22Rv1 (cell line): Measurements from ENCODE around the gene ITGB2.

Experiments used
- H3K27ac ChIP-seq: fragments of 450-650 bp; 2 replicates; pipeline ENCODE4 v1.5.1; 2017
- CTCF ChIP-seq: fragments of 450-650 bp; IDR thresholded peaks from 2 replicates; pipeline ENCODE4 v1.5.1; 2017; ENCODE audit warnings: mild to moderate bottlenecking
- ZFX ChIP-seq: fragments of 450-650 bp; IDR thresholded peaks from 2 replicates; pipeline ENCODE4 v1.6.1; 2017; ENCODE audit warnings: antibody characterized with exemption, borderline replicate concordance

ITGB2 gene

DNA sequence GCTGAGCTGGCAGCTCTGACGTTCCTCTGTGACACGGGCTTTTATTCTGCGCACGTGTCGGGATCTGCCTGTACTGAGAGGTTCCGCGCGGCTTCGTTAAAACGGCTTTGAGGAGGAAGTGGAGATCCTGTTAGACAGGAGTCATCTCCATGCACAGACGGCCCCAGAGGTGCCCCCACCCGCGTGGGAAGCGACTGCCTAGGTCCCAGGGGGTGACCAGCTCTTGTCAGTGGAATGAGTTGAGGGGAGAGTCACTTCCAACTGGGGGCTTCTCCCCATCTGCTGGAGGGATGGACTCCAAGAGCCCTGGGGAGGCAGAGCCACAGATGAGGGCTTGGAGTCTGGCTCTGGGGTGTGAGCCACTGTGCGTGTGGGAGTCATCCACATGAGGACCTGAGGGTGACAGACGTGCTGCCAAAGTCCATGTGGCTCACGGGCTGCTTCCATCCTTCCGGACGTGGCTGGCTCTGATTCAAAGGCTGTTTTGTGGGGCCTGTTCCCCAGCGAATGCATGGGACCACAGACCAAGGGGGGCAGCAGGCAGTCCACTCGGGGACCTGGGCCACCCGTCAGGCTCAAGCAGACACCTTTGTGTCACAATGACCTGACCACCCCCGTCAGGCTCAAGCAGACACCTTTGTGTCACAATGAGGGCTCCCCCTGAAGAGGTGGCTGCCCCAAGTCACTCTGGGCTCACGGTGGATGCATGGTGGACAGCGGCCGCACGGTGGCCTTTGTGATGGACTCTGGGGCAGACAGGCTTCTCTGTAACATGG, 74.0 kb downstream of the ITGB2 start:
- TF ChIP-seq ZFX (no peak), CTCF (no peak)
- no peak overlapping the region for H3K27ac ChIP-seq

- TF ChIP-seq CTCF: peak; percentile 56
- TF ChIP-seq ZFX: no peak
- H3K27ac ChIP-seq: no peak overlapping the region
Observed at GRCh38 chr21:44846224-44846484, 74.5 kb downstream of the ITGB2 start.

GRCh38 chr21:44845418-44846223, 75.1 kb downstream of the ITGB2 start:
- TF ChIP-seq CTCF (peak; percentile 84), ZFX (no peak)
- no peak overlapping the region for H3K27ac ChIP-seq

- H3K27ac ChIP-seq: no peak overlapping the region
- TF ChIP-seq ZFX (no peak), CTCF (no peak)
Observed at GRCh38 chr21:44844256-44844655, 76.4 kb downstream of the ITGB2 start.

DNA sequence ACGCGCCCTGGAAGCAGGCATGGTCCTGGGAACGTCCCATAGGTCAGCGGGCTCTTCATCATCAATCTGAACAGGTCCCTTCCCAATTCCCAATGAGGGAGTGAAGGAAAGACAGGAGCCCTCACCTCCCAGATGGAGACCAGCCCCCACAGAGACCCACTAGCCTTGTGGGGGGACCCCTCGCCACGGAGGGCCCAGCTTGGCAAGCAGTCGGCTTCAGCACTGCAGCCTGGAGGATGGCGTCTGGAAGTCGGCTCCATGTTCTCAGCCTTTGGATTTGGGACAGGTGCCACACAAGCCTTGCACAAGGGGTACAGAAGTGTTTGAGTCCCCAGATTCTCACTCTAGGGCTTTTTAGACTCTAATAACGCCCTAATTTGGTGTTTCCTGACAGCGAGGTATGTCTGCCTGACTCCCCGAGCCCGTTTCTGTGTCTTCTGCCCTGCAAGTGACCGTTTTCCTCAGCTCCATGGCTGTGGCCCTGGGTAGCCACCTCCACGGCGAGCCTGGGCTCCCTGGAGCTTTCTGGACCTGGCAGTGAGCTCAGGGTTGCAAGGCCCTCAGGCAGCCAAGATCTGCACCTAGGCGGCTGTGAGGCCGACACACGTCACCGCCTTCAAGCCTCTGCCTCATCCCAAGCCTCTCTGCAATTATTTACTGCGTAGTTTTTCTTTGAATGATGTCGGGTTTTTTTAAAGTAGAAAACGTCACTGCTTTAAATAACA, 77.8 kb downstream of the ITGB2 start:
- TF ChIP-seq ZFX (no peak), CTCF (no peak)
- H3K27ac ChIP-seq: no peak overlapping the region

DNA sequence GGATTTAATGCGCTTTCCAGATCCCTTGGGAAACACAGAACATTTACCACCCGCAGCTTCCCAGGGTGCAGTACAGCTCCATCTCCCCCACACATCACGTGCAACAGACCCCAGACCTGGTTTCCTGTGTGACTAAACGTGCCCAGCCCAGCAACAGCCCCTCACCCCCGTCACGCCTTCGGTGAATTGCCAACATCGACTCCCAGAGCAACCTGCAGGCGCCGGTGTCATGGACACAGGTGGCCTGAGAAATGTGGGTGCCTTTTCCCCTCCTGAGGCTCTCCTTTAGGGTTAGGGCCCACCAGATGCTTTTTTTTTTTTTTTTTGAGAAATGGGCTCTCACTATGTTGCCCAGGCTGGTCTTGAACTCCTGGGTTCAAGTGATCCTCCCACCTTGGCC, 78.6 kb downstream of the ITGB2 start:
- H3K27ac ChIP-seq: no peak overlapping the region
- no peak for TF ChIP-seq ZFX

- TF ChIP-seq ZFX (no peak), CTCF (no peak)
- no peak overlapping the region for H3K27ac ChIP-seq
Observed at GRCh38 chr21:44840771-44841170, 79.9 kb downstream of the ITGB2 start.
